HEK293T (cell line): ENCODE measurements around the gene MYO1A.

Source experiments
- CTCF ChIA-PET: fragments of 350-600 bp; formaldehyde crosslinking; extraction: SDS; loops from one replicate; lab custom pipeline; 2021; ENCODE audit warnings: antibody characterized with exemption, inconsistent platforms; lab: Yijun Ruan, JAX
- POLR2A ChIA-PET: fragments of 350-600 bp; formaldehyde crosslinking; extraction: SDS; loops from one replicate; lab custom pipeline; 2020; ENCODE audit warnings: antibody characterized with exemption, inconsistent platforms; lab: Yijun Ruan, JAX
- DNase-seq: peaks from one replicate; pipeline ENCODE4 v3.0.0; 2012; ENCODE audit warnings: mixed read lengths; ENCODE audit errors: extremely low spot score
- ARNT ChIP-seq: fragments of 450-650 bp; IDR thresholded peaks from 2 replicates; pipeline ENCODE4 v1.6.1; 2017; ENCODE audit warnings: mild to moderate bottlenecking
- BHLHE40 ChIP-seq: fragments of 450-650 bp; IDR thresholded peaks from 2 replicates; pipeline ENCODE4 v1.6.1; 2016; ENCODE audit warnings: mild to moderate bottlenecking, moderate library complexity, borderline replicate concordance
- CTBP1 ChIP-seq: fragments of 450-650 bp; IDR thresholded peaks from 2 replicates; pipeline ENCODE4 v1.6.1; 2016; ENCODE audit warnings: borderline replicate concordance
- ELF4 ChIP-seq: fragments of 450-650 bp; IDR thresholded peaks from 2 replicates; pipeline ENCODE4 v1.6.1; 2017; ENCODE audit warnings: antibody characterized with exemption
- FOXA1 ChIP-seq: fragments of 450-650 bp; IDR thresholded peaks from 2 replicates; pipeline ENCODE4 v1.6.1; 2016; ENCODE audit warnings: mild to moderate bottlenecking
- FOXK2 ChIP-seq: fragments of 450-650 bp; IDR thresholded peaks from 2 replicates; pipeline ENCODE4 v1.6.1; 2016; ENCODE audit warnings: mild to moderate bottlenecking
- FOXM1 ChIP-seq: fragments of 450-650 bp; IDR thresholded peaks from 2 replicates; pipeline ENCODE4 v1.6.1; 2017; ENCODE audit warnings: mild to moderate bottlenecking, borderline replicate concordance
- HDGF ChIP-seq: fragments of 450-650 bp; IDR thresholded peaks from 2 replicates; pipeline ENCODE4 v1.6.1; 2017; ENCODE audit warnings: antibody characterized with exemption, borderline replicate concordance
- L3MBTL2 ChIP-seq: fragments of 450-650 bp; conservative IDR thresholded peaks from 2 replicates; pipeline ENCODE4 v1.6.1; 2016; ENCODE audit warnings: mild to moderate bottlenecking
- LEF1 ChIP-seq: fragments of 450-650 bp; IDR thresholded peaks from 2 replicates; pipeline ENCODE4 v1.6.1; 2017; ENCODE audit warnings: mild to moderate bottlenecking, borderline replicate concordance
- NFRKB ChIP-seq: fragments of 450-650 bp; IDR thresholded peaks from 2 replicates; pipeline ENCODE4 v1.6.1; 2016; ENCODE audit warnings: mild to moderate bottlenecking, moderate library complexity
- SP1 ChIP-seq: fragments of 450-650 bp; IDR thresholded peaks from 2 replicates; pipeline ENCODE4 v1.6.1; 2017
- SUZ12 ChIP-seq: fragments of 450-650 bp; IDR thresholded peaks from 2 replicates; pipeline ENCODE4 v1.6.1; 2016; ENCODE audit warnings: mild to moderate bottlenecking
- TARDBP ChIP-seq: fragments of 450-650 bp; IDR thresholded peaks from 2 replicates; pipeline ENCODE4 v1.6.1; 2016
- ZNF384 ChIP-seq: fragments of 450-650 bp; IDR thresholded peaks from 2 replicates; pipeline ENCODE4 v1.6.1; 2016
- TF ChIP-seq, protein P1 (sequence below): fragments of 450-650 bp; IDR thresholded peaks from 2 replicates; pipeline ENCODE4 v1.6.1; 2016

The MYO1A gene

DNA sequence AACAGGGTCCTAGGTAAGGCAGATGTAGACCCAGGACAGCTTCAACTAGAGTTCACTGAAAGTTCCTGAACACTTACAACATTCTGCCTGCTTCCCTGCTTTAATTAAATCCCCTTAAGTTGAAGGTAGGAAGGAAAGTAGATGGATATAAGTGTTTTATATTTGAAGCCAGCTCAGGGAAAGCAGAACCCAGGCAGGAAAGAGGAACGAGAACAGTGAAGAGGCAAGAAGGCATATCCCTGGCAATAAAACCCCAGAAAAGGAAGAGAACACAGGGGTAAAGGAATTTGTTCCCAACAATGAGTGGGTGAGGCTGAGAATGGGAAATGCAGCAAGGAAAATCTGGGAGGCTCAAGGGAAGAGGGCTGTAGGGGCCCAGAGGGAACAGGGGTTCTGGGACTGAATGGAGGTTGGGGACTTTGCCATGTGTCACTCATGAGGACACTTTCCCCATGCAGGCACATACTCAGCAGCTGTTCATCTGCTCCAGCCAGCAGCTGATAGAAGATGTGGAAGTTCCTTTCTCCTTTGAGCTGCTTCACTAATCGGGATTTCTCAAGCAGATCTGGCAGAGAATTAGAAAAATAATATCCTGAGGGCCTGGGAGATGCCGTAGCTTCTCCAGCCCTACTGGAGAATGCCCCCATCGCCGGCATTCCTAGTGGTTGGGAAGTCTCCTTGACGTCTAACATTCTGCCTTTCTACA is 3.7 kb downstream of the MYO1A start:
- ChIA-PET POLR2A (no interaction called here), CTCF (no interaction called here)
- DNase-seq: no peak
- TF ChIP-seq ZNF384: no peak
- TF ChIP-seq FOXM1: no peak
- TF ChIP-seq SUZ12: no peak
- TF ChIP-seq BHLHE40: no peak
- no peak for TF ChIP-seq ELF4
- TF ChIP-seq FOXA1: no peak
- no peak for TF ChIP-seq ARNT
- TF ChIP-seq L3MBTL2: no peak
- no peak for TF ChIP-seq FOXK2
- TF ChIP-seq, protein P1, sequence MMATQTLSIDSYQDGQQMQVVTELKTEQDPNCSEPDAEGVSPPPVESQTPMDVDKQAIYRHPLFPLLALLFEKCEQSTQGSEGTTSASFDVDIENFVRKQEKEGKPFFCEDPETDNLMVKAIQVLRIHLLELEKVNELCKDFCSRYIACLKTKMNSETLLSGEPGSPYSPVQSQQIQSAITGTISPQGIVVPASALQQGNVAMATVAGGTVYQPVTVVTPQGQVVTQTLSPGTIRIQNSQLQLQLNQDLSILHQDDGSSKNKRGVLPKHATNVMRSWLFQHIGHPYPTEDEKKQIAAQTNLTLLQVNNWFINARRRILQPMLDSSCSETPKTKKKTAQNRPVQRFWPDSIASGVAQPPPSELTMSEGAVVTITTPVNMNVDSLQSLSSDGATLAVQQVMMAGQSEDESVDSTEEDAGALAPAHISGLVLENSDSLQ: no peak
- no peak for TF ChIP-seq LEF1
- TF ChIP-seq TARDBP: no peak
- TF ChIP-seq NFRKB: no peak
- TF ChIP-seq CTBP1: no peak
- no peak for TF ChIP-seq HDGF
- no peak for TF ChIP-seq SP1

DNA sequence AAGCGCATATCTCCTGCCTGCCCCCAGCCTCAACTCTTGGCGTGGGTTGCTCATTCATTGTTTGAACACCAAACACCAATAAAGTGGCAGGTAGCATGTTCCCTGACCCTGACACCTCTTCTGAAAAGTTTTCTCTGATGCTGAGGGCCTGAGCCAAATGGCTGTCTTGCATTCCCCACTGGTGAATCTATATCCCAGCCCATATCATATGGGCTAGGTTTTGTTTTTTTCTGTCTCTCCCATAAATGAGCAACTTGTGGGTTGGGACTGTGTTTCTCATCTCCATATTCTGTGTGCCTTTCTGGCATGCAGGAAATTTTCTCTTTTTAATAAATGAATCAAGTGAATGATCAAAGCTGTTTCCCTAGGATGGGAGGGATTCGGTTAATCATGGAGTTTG is 5.0 kb downstream of the MYO1A start:
- POLR2A ChIA-PET: no interaction called here
- TF ChIP-seq LEF1: no peak
- TF ChIP-seq L3MBTL2: no peak
- no peak for TF ChIP-seq FOXA1
- TF ChIP-seq SUZ12: no peak
- CTCF ChIA-PET: no interaction called here

DNA sequence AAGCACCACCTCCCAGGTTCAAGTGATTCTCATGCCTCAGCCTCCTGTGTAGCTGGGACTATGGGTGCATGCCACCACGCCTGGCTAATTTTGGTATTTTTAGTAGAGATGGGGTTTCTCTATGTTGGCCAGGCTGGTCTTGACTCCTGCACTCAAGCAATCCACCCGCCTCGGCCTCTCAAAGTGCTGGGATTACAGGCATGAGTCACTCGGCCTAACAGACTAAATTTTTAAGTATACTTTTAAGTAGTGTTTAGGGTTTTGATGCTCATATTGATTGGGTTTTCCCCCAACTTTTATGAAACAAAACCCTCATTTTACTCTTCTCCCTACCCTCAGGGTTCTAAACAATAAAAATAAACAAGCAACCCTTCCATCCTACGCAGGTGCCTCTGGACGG is 5.5 kb downstream of the MYO1A start:
- DNase-seq: no peak
- POLR2A ChIA-PET: no interaction called here
- CTCF ChIA-PET: no interaction called here
- TF ChIP-seq, protein P1: no peak
- no peak for TF ChIP-seq SUZ12

More for the DNA sequence above, 5.0 kb downstream of the MYO1A start:
- DNase-seq: no peak

DNA sequence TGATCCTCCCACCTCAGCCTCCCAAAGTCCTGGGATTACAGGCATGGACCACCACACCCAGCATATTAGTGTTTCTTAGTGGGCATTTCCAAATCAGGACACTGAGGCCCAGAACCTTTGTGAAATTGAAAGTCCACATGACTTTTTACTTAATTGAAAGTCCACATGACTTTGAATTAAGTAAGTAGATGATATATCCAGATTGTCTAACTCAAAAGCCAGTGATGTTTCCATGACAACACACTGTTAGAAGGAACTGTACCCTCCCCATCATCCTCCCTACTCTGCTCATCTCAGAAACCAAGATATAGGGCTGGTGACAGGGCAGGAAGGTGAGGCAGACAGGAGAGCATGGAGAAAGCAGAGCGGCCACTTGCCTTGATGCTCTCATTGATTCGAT is 7.2 kb downstream of the MYO1A start:
- ChIA-PET CTCF (no interaction called here), POLR2A (no interaction called here)
- DNase-seq: no peak
- TF ChIP-seq SUZ12: no peak
- no peak for TF ChIP-seq FOXK2
- TF ChIP-seq LEF1: no peak
- TF ChIP-seq HDGF: no peak
- TF ChIP-seq BHLHE40: no peak

DNA sequence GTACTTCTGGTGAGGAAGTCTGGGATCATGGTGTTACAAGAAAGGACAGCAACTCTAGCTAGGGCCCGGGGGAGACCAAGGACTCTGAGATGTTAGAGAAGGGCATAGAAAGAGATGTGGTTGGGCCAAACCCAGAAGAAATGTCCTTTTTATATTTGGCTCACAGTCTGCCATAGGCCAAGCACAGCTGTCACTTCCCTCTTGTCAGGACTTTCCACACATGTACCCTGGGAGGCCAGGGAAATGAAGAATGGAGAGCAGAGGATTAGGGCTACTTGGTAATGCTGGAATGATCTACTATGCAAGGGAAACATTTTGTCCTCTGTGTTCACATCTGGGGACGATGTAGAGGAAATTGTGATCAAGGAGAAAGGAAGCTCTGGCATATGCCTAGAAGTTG is 9.2 kb downstream of the MYO1A start:
- DNase-seq: no peak
- TF ChIP-seq FOXM1: no peak
- no peak for TF ChIP-seq NFRKB
- TF ChIP-seq HDGF: no peak
- CTCF ChIA-PET: interaction anchor here (0.6 to 1.1 kb wide), 3 partner anchors 8 to 134 kb away, joined by 3 to 4 read pairs (median 3); no protein-coding TSS in a partner anchor
- POLR2A ChIA-PET: interaction anchor here (0.9 to 1.7 kb wide), 2 partner anchors 12 to 38 kb away, joined by 3 to 5 read pairs; partner anchors contain the start of gene NEMP1

DNA sequence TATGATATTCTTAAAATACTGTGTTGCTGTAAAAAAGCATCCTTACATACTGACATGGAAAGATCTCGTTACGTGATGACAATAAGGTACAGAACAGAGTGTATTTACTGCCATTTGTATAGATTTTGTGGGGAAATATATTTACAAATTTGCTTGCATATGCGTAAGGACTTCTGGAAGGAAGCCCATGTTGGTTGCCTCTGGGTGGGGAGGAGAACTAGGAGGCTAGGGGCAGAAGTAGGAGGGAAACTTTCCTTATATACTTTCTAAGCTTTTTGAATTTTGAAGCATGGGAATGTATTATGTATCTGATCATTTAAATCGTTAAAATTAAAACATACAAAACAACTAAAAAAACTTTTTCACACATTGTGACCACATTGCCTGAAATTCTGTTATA is 9.7 kb downstream of the MYO1A start:
- CTCF ChIA-PET: interaction anchor here (1.1 kb wide), 1 partner anchor 9 kb away, joined by 3 read pairs; no protein-coding TSS in a partner anchor
- no peak for TF ChIP-seq FOXK2
- no peak for TF ChIP-seq NFRKB
- no peak for TF ChIP-seq FOXA1
- no peak for TF ChIP-seq BHLHE40
- no peak for TF ChIP-seq TARDBP
- TF ChIP-seq, protein P1: no peak
- TF ChIP-seq L3MBTL2: no peak
- TF ChIP-seq CTBP1: no peak
- TF ChIP-seq ELF4: no peak
- TF ChIP-seq ARNT: no peak
- TF ChIP-seq HDGF: no peak
- TF ChIP-seq LEF1: no peak
- no peak for TF ChIP-seq SUZ12
- TF ChIP-seq SP1: no peak
- TF ChIP-seq FOXM1: no peak
- no peak for DNase-seq
- POLR2A ChIA-PET: interaction anchor here (0.9 to 1.7 kb wide), 2 partner anchors 12 to 39 kb away, joined by 3 to 5 read pairs; partner anchors contain the start of gene NEMP1
